HUDEP-2 (cell line): Measurements from ENCODE around the gene ASPHD1.
A peak's percentile ranks its signal among the peaks of the same experiment; 100 is the strongest.
"Not testable (repeated sequence)": the region's sequence is repeated elsewhere in the genome, so short reads cannot be mapped to it uniquely, and the experiment has no call there.

Source experiments
- DNase-seq, 76 experiments: peaks; one replicate each; lab custom pipeline; 2025; ENCODE audit not compliant: unreplicated experiment in 76 of 76; lab: John Stamatoyannopoulos, UW

ASPHD1 gene

GRCh38 chr16:29927070-29927905 is 27.0 kb downstream of the ASPHD1 start:
- DNase-seq = no peak

GRCh38 chr16:29931750-29932149 is 31.5 kb downstream of the ASPHD1 start:
- not testable (repeated sequence) for DNase-seq

- no peak for DNase-seq
These were observed 40.4 kb downstream of the ASPHD1 start for GRCh38 chr16:29940656-29941055.

- DNase-seq = peak in 28 of 76 experiments; percentile 8 to 68 (median 42)
These were observed 43.8 kb downstream of the ASPHD1 start for GRCh38 chr16:29943846-29944799.

GRCh38 chr16:29947897-29948296 is 47.6 kb downstream of the ASPHD1 start:
- no peak for DNase-seq

DNA sequence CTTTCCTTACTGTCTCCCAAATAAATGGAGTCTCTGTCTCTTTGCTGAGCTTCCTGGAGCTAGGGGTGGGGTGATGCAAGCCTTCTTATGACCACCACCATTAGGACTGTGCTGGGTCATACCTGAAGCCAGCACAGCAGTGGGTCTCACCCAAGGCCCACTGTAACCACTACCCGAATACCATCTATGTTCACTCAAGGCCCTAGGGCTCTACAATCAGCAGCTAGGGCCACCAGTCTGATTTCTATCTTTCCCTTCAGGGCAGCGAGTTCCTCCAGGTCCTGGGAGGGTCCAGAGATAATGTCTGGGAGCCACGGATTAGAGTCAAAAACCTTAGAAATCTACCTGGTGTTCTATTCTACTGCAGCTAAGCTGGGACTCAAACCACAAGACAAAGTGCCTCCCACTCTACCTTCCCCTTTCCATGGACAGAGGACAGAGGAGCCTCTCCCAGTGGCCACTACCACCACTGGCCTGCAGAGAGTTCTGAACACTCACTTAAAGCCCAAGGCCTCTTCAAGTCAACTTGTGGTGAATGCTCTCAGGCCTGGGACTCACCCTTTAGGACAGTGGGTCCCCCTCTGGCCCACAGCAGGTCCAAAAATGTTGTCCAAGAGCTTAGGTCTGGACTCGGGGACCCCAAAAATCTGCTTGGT is 50.6 kb downstream of the ASPHD1 start:
- DNase-seq = no peak

- no peak for DNase-seq
These were observed 51.5 kb downstream of the ASPHD1 start for GRCh38 chr16:29951625-29952365.
